Measurements from ENCODE around the gene L3MBTL1. TPM values are rescaled to one million over a fixed set of nuclear protein-coding genes. Genes with fewer than 3 reads are reported as not detected.

L3MBTL1 gene
- total RNA-seq, 4 donors from 2014 or later: 12.5 to 45.3 (median 29.2) TPM

- Histone ChIP-seq H3K4me1 (no peaks in the 10 kb centered on the region), H3K27ac (no peak overlapping the region), H3K36me3 (no peaks in the 10 kb centered on the region), H3K27me3 (no peaks in the 10 kb centered on the region), H3K4me3 (replicated peaks in 1 of 3) (no peak overlapping the region), H3K9me3 (no peaks in the 10 kb centered on the region)
- TF ChIP-seq CTCF (IDR thresholded peaks at IDR 0.05): no peak
- no peak for TF ChIP-seq POLR2A (IDR thresholded peaks at IDR 0.05)
- intact Hi-C loops (cut with DNase I): loop anchor here (10.0 kb wide), 1 partner anchor 550 kb away; no protein-coding TSS in a partner anchor
- no peak for DNase-seq
- WGBS, 2 donors: 92 to 95% methylated on average over 8 of the region's 8 CpGs
These were observed 27.4 kb downstream of the L3MBTL1 start for GRCh38 chr20:43534791-43535350.

- Histone ChIP-seq H3K27me3 (no peaks in the 10 kb centered on the region), H3K4me3 (replicated peaks in 1 of 3) (no peak overlapping the region), H3K36me3 (no peaks in the 10 kb centered on the region), H3K9me3 (no peaks in the 10 kb centered on the region), H3K4me1 (no peaks in the 10 kb centered on the region), H3K27ac (no peak overlapping the region)
- WGBS, 2 donors: 81 to 87% methylated on average over 7 of the region's 7 CpGs
- no peak for DNase-seq
- TF ChIP-seq POLR2A (IDR thresholded peaks at IDR 0.05): no peak
- no peak for TF ChIP-seq CTCF (IDR thresholded peaks at IDR 0.05)
- intact Hi-C loops (cut with DNase I): loop anchor here (10.0 kb wide), 1 partner anchor 549 kb away; no protein-coding TSS in a partner anchor
These were observed 28.0 kb downstream of the L3MBTL1 start for GRCh38 chr20:43535370-43536004.

GRCh38 chr20:43536041-43536816, 28.7 kb downstream of the L3MBTL1 start:
- no peak for DNase-seq
- H3K27me3 ChIP-seq: no peaks in the 10 kb centered on the region
- H3K27ac ChIP-seq: no peak overlapping the region
- H3K36me3 ChIP-seq: no peaks in the 10 kb centered on the region
- no peaks in the 10 kb centered on the region for H3K4me1 ChIP-seq
- no peaks in the 10 kb centered on the region for H3K9me3 ChIP-seq
- H3K4me3 ChIP-seq (replicated peaks in 1 of 3): no peak overlapping the region
- 88 to 95% methylated on average over 15 to 19 of the region's 19 CpGs for WGBS, 2 donors
- TF ChIP-seq CTCF (IDR thresholded peaks at IDR 0.05) (no peak), POLR2A (IDR thresholded peaks at IDR 0.05) (no peak)
- intact Hi-C loops (cut with DNase I): loop anchor here (10.0 kb wide), 1 partner anchor 549 kb away; no protein-coding TSS in a partner anchor

- intact Hi-C loops (cut with DNase I): loop anchor here (10.0 kb wide), 1 partner anchor 548 kb away; no protein-coding TSS in a partner anchor
- Histone ChIP-seq H3K27ac (no peak overlapping the region), H3K36me3 (no peaks in the 10 kb centered on the region), H3K9me3 (no peaks in the 10 kb centered on the region), H3K4me3 (replicated peaks in 1 of 3) (no peak overlapping the region), H3K27me3 (no peaks in the 10 kb centered on the region), H3K4me1 (no peaks in the 10 kb centered on the region)
- WGBS, 2 donors: 78 to 85% methylated on average over 2 of the region's 2 CpGs
- TF ChIP-seq CTCF (IDR thresholded peaks at IDR 0.05) (no peak), POLR2A (IDR thresholded peaks at IDR 0.05) (no peak)
- no peak for DNase-seq
These were observed 29.4 kb downstream of the L3MBTL1 start for GRCh38 chr20:43536817-43537440.

Measured in thyroid gland (tissue), 4 donors.